ENCODE data around the gene THSD8.

The THSD8 gene

DNA sequence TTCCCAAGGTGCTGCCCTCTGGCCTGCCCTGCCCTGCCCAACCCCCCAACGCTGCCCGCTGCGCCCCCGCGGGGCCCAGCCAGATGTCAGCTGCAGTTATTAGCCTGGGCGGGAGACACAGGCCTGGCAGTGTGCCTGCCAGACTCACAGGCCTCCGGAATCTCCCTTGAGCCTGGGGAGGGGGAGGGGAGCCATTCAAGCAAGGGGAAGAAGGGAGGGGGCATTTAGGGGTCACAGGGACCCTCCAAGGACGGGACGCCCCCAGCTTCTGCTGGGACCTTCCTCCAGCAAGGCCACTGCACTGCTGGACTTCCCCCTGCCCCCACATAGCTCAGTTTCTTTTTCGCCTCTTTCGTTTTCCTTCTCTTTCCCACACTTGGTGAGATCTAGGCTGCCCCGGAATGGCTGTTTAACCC lies 13.2 kb upstream of the THSD8 start:
- peaks cover 21% of the 10 kb centered on the region for H3K4me1 ChIP-seq (ENCODE audit: insufficient read depth, low read length)
- H3K9ac ChIP-seq (ENCODE audit: low read depth, low read length) = peak overlapping the region; percentile 48; the same call in 1 of the 2 replicates
- peaks cover 32% of the 10 kb centered on the region for H3K27me3 ChIP-seq (ENCODE audit: insufficient read depth, low read length)
- peak overlapping the region; percentile 76 for H3K4me3 ChIP-seq (ENCODE audit: low read length)
- H3K27ac ChIP-seq (ENCODE audit: low read length) = no peak overlapping the region
- H3K36me3 ChIP-seq (ENCODE audit: insufficient read depth, low read depth, low read length) = no peaks in the 10 kb centered on the region
- no peaks in the 10 kb centered on the region for H3K9me3 ChIP-seq (ENCODE audit: insufficient read depth, low read depth, low read length)

DNA sequence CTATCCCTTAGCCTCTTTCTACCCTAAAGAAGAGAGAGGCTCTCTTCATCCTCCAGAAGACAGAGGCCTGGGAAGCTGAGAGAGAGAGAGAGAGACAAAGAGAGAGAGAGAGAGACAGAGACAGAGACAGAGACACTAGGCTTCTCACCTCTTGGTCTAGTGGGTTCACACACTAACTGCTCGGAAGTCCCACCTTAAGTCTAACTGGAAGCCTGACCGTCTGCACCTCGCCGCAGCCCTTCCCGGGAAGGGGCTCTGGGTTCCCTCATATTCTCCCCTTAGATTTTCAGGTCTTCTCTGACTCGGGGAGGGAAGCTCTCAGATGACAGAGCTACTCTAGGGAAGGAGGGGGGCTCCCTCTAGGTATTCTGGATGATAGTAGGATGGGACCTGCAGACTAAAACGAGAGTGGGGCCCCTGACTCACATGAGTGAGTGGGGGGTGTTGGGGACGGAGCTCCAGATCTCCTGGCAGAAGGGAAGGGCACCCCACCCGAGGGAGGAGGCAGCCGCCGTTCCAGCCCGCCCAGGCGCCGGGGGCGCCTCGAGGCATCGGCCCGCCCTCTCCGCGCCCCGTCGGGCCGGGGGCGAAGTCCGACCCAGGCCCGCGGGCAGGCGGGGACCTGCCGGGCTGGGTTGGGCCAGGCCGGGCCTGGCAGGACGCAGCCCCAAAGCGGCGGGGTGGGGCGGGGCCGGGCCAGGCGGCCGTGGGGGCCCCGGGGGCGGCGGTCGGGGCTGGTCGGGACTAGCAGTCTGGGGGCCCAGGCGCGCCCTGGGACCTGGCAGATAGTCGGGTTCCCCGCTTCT lies 12.6 kb upstream of the THSD8 start:
- no peaks in the 10 kb centered on the region for H3K36me3 ChIP-seq (ENCODE audit: insufficient read depth, low read depth, low read length)
- H3K9ac ChIP-seq (ENCODE audit: low read depth, low read length) = peak overlapping the region; percentile 48; the same call in 1 of the 2 replicates
- H3K4me3 ChIP-seq (ENCODE audit: low read length) = peak overlapping the region; percentile 76
- H3K4me1 ChIP-seq (ENCODE audit: insufficient read depth, low read length) = peaks cover 24% of the 10 kb centered on the region
- no peaks in the 10 kb centered on the region for H3K9me3 ChIP-seq (ENCODE audit: insufficient read depth, low read depth, low read length)
- H3K27me3 ChIP-seq (ENCODE audit: insufficient read depth, low read length) = peaks cover 34% of the 10 kb centered on the region
- H3K27ac ChIP-seq (ENCODE audit: low read length) = no peak overlapping the region

- Histone ChIP-seq H3K27me3 (ENCODE audit: insufficient read depth, low read length) (peaks cover 40% of the 10 kb centered on the region), H3K9me3 (ENCODE audit: insufficient read depth, low read depth, low read length) (no peaks in the 10 kb centered on the region), H3K4me1 (ENCODE audit: insufficient read depth, low read length) (peaks cover 24% of the 10 kb centered on the region), H3K4me3 (ENCODE audit: low read length) (peak overlapping the region; percentile 76), H3K36me3 (ENCODE audit: insufficient read depth, low read depth, low read length) (no peaks in the 10 kb centered on the region), H3K27ac (ENCODE audit: low read length) (no peak overlapping the region), H3K9ac (ENCODE audit: low read depth, low read length) (peak overlapping the region; percentile 66; the same call in 1 of the 2 replicates)
Observed at GRCh38 chr19:12789904-12790619, 11.8 kb upstream of the THSD8 start.

DNA sequence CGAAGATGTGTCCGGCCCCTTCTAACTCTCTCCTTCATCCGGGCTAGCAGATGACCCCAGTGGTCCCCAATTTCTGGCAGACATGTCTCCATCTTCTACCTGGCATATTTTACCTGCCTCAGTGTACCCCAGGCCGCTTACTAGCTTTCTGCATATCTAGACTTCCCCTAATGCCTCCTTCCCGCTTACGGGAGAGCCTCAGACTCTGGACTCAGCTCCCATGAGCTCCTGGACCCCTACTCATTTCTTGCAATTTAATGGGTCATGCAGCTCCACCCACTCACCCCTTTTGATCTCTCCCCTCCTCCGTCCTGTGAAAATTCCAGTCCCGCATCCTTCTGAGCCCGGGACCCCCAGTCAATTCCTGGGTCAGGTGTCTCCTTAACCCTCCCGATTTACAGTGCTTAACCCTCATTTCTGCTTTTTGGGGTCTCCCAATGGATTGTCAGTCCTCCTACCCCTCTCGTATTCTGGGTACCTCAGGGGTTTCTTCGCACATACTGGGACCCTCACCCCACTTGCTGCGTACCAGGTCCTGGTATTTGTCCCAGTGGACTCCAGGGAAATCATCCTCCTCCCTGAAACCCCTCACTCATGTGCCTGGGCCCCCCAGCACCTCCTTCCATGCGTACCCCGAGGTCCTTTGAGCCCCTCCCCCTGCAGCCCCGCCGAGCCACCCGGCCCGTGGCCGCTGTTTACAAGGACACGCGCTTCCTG lies 11.1 kb upstream of the THSD8 start:
- peak overlapping the region; percentile 76 for H3K4me3 ChIP-seq (ENCODE audit: low read length)
- H3K27me3 ChIP-seq (ENCODE audit: insufficient read depth, low read length) = peaks cover 40% of the 10 kb centered on the region
- no peaks in the 10 kb centered on the region for H3K9me3 ChIP-seq (ENCODE audit: insufficient read depth, low read depth, low read length)
- no peaks in the 10 kb centered on the region for H3K36me3 ChIP-seq (ENCODE audit: insufficient read depth, low read depth, low read length)
- no peak overlapping the region for H3K27ac ChIP-seq (ENCODE audit: low read length)
- H3K9ac ChIP-seq (ENCODE audit: low read depth, low read length) = peak overlapping the region; percentile 66; the same call in 1 of the 2 replicates
- peaks cover 24% of the 10 kb centered on the region for H3K4me1 ChIP-seq (ENCODE audit: insufficient read depth, low read length)

GRCh38 chr19:12791345-12792050 lies 10.4 kb upstream of the THSD8 start, which contains the start of gene JUNB:
JUNB (plus strand) TSS chr19:12791486; CDS start chr19:12791772, 286 bp downstream.
- H3K4me1 ChIP-seq (ENCODE audit: insufficient read depth, low read length) = peaks cover 31% of the 10 kb centered on the region
- peaks cover 40% of the 10 kb centered on the region for H3K27me3 ChIP-seq (ENCODE audit: insufficient read depth, low read length)
- no peaks in the 10 kb centered on the region for H3K36me3 ChIP-seq (ENCODE audit: insufficient read depth, low read depth, low read length)
- peak within 1 kb of the TSS; percentile 75; the same call in 1 of the 2 replicates for H3K9ac ChIP-seq (ENCODE audit: low read depth, low read length)
- H3K9me3 ChIP-seq (ENCODE audit: insufficient read depth, low read depth, low read length) = no peaks in the 10 kb centered on the region
- H3K27ac ChIP-seq (ENCODE audit: low read length) = no peak within 1 kb of the TSS
- peak within 1 kb of the TSS; percentile 76 for H3K4me3 ChIP-seq (ENCODE audit: low read length)

GRCh38 chr19:12792051-12792852 lies 9.6 kb upstream of the THSD8 start:
- peaks cover 6% of the 10 kb centered on the region; the same call in 1 of the 2 replicates for H3K36me3 ChIP-seq (ENCODE audit: insufficient read depth, low read depth, low read length)
- H3K4me3 ChIP-seq (ENCODE audit: low read length) = peak overlapping the region; percentile 76
- no peaks in the 10 kb centered on the region for H3K9me3 ChIP-seq (ENCODE audit: insufficient read depth, low read depth, low read length)
- peaks cover 40% of the 10 kb centered on the region for H3K27me3 ChIP-seq (ENCODE audit: insufficient read depth, low read length)
- H3K27ac ChIP-seq (ENCODE audit: low read length) = no peak overlapping the region
- H3K9ac ChIP-seq (ENCODE audit: low read depth, low read length) = peak overlapping the region; percentile 75; the same call in 1 of the 2 replicates
- H3K4me1 ChIP-seq (ENCODE audit: insufficient read depth, low read length) = peaks cover 31% of the 10 kb centered on the region

DNA sequence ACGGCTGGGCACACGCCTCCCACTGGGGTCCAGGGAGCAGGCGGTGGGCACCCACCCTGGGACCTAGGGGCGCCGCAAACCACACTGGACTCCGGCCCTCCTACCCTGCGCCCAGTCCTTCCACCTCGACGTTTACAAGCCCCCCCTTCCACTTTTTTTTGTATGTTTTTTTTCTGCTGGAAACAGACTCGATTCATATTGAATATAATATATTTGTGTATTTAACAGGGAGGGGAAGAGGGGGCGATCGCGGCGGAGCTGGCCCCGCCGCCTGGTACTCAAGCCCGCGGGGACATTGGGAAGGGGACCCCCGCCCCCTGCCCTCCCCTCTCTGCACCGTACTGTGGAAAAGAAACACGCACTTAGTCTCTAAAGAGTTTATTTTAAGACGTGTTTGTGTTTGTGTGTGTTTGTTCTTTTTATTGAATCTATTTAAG lies 9.0 kb upstream of the THSD8 start:
- Histone ChIP-seq H3K9me3 (ENCODE audit: insufficient read depth, low read depth, low read length) (no peaks in the 10 kb centered on the region), H3K36me3 (ENCODE audit: insufficient read depth, low read depth, low read length) (peaks cover 6% of the 10 kb centered on the region; the same call in 1 of the 2 replicates), H3K27ac (ENCODE audit: low read length) (no peak overlapping the region), H3K9ac (ENCODE audit: low read depth, low read length) (peak overlapping the region; percentile 75; the same call in 1 of the 2 replicates), H3K4me1 (ENCODE audit: insufficient read depth, low read length) (peaks cover 31% of the 10 kb centered on the region), H3K27me3 (ENCODE audit: insufficient read depth, low read length) (peaks cover 40% of the 10 kb centered on the region), H3K4me3 (ENCODE audit: low read length) (peak overlapping the region; percentile 76)

- no peaks in the 10 kb centered on the region for H3K9me3 ChIP-seq (ENCODE audit: insufficient read depth, low read depth, low read length)
Observed at GRCh38 chr19:12793290-12794195, 8.3 kb upstream of the THSD8 start.

DNA sequence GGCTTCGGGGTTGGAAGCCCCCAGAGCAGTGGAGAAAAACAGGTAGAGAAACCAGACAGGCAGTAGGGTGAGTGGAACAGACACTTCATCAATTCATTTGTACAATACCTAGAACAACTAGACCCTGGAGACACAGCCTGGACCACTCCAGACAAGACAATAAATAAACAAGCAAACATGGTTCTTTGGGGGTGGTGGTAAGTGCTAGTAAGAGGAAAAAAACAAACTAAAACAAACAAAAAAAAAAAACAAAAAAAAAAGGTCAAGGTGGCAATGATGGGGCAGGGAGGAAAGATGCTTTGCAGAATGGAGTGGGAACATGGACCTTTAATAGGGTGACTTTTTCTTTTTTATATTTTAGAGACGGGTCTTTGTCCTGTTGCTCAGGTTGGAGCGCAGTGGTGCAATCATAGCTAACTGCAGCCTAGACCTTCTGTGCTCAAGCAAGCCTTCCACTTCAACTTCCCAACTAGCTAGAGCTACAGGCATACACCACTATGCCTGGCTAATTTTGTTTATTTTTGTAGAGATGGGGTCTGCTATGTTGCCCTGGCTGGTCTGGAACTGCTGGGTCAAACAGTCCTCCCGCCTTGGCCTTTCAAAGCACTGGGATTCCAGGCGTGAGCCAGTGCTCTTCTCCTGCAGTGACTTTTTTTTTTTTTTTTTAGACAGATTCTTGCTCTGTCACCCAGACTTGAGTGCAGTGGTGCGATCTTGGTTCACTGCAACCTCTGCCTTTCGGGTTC lies 7.5 kb upstream of the THSD8 start:
- H3K27me3 ChIP-seq (ENCODE audit: insufficient read depth, low read length) = peaks cover 40% of the 10 kb centered on the region
- peaks cover 18% of the 10 kb centered on the region for H3K36me3 ChIP-seq (ENCODE audit: insufficient read depth, low read depth, low read length)
- H3K27ac ChIP-seq (ENCODE audit: low read length) = no peak overlapping the region
- peaks cover 19% of the 10 kb centered on the region for H3K4me1 ChIP-seq (ENCODE audit: insufficient read depth, low read length)
- H3K9me3 ChIP-seq (ENCODE audit: insufficient read depth, low read depth, low read length) = no peaks in the 10 kb centered on the region
- peak overlapping the region; percentile 76; the same call in 1 of the 2 replicates for H3K4me3 ChIP-seq (ENCODE audit: low read length)
- peak overlapping the region; percentile 72; the same call in 1 of the 2 replicates for H3K9ac ChIP-seq (ENCODE audit: low read depth, low read length)

More at GRCh38 chr19:12793290-12794195, 8.3 kb upstream of the THSD8 start:
- H3K27ac ChIP-seq (ENCODE audit: low read length) = no peak overlapping the region
- peak overlapping the region; percentile 76 for H3K4me3 ChIP-seq (ENCODE audit: low read length)
- H3K27me3 ChIP-seq (ENCODE audit: insufficient read depth, low read length) = peaks cover 40% of the 10 kb centered on the region
- H3K36me3 ChIP-seq (ENCODE audit: insufficient read depth, low read depth, low read length) = peaks cover 11% of the 10 kb centered on the region; the same call in 1 of the 2 replicates
- peak overlapping the region; percentile 75; the same call in 1 of the 2 replicates for H3K9ac ChIP-seq (ENCODE audit: low read depth, low read length)
- peaks cover 26% of the 10 kb centered on the region for H3K4me1 ChIP-seq (ENCODE audit: insufficient read depth, low read length)
